GM19468 (cell line): ENCODE measurements around the gene ELK4.

ENCODE experiments used
- ATAC-seq: cut with Tn5 transposase; IDR thresholded peaks from one replicate; pipeline ENCODE4 v1.9.1; 2021; ENCODE audit warnings: mild to moderate bottlenecking, moderate library complexity, moderate number of reproducible peaks; ENCODE audit not compliant: unreplicated experiment; ENCODE audit errors: extremely low read depth

Gene ELK4

GRCh38 chr1:205598841-205599668, 32.8 kb downstream of the ELK4 start:
- no peak for ATAC-seq

DNA sequence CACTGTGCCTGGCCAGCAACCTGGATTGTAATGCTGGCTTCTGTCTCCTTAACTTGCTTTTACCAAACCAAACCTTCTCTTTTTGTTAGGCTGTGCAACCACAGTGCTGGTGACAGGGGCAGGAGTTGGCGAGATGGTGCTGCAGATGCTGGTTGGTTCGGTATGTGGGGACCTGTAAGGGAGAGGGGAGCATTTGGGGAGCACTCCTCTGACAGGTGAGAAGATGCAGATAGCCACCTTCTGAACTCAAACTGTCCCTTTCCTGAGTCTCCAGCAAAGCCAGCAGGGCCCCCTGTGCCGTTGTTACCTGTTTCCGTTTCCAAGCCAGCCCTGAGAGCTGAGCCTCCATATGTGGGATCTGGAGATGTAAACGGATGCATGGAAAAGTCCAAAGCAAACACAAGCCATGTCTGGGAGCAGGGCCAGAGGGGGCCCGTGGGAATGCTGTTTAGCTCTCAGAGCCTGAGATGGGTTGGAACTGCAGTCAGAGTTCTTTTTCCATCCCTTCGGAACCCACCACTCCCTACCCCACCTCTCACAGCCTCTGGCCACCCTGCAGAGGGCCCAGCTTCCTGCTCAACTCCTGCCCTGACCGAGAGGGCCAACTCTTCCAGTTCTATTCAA, 34.0 kb downstream of the ELK4 start:
- no peak for ATAC-seq

DNA sequence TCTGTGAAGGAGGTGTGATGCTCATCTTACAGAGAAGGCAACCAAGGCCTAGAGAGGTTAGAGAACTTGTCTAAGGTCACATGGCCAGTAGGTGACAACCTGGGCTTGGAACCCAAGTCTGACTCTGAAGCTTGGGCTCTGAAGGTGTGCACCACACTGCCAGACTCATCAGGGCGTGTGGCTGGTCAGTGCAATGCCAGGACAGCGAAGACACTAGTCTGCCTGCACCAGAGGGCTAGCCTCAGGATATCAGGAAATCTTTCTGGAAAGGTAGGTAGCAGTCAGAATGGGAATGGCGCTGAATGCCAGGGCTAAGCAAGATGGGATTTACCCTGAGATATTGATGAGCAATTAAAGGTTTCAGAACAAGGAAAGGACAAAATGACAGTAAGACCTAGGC, 34.9 kb downstream of the ELK4 start:
- no peak for ATAC-seq

GRCh38 chr1:205595861-205596260, 36.0 kb downstream of the ELK4 start:
- ATAC-seq, result no peak

DNA sequence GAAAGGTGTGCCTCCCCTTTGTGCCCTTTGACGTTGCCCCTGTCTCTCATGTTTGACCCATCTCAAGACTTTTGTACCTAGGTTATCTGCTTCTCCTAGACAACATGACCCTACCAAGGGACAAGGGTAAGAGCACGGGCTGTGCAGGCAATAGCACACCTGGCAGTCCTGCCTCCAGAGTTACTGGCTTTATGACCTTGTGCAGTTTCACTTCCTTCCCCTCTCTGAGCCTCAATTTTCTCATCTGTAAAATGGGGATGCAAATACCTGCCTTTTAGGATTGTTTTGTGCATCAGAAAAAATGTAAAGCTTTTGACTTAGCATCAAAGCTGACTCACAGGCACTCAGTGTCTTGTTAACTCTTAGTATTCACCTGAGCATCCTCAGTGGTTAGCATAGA, 36.4 kb downstream of the ELK4 start:
- ATAC-seq, result no peak

DNA sequence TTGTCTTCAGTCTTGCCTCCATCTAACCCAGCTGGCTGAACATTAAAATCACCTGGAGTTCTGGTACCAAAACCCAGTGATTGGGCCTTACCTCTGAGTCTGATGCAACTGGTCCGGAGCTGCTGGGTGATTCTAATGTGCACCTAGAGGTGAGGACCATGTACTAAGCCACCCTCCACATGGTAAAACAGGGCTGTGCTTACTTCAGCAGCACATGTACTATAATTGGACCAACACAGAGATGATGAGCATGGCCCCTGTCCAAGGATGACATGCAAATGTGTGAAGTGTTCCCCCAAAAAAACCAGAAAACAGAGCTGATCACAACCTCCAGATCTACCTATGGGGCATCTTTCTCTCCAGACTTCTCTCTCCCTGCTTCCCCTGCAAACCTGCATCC, 37.0 kb downstream of the ELK4 start:
- no peak for ATAC-seq

DNA sequence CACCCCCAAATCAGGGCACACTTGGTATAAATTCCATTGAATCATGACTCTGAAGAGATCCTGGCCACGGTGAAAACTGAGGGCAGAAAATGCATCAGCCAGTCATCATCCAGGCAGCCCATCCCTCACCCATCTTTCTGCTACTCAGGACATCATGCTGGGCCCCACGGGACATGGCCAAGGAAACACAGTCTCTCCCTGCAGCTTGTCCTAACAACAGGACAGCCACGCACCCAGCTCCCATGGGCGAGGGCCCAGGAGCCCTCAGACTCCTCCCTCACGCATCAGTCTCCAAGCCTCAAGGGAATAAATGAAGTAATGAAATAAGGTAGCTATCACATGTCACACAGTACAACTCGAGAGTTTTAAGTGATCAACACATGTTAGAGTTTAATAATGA, 37.8 kb downstream of the ELK4 start:
- no peak for ATAC-seq

- ATAC-seq, result no peak
Observed at GRCh38 chr1:205593532-205593931, 38.3 kb downstream of the ELK4 start.

GRCh38 chr1:205592443-205593003, 39.3 kb downstream of the ELK4 start:
- no peak for ATAC-seq

DNA sequence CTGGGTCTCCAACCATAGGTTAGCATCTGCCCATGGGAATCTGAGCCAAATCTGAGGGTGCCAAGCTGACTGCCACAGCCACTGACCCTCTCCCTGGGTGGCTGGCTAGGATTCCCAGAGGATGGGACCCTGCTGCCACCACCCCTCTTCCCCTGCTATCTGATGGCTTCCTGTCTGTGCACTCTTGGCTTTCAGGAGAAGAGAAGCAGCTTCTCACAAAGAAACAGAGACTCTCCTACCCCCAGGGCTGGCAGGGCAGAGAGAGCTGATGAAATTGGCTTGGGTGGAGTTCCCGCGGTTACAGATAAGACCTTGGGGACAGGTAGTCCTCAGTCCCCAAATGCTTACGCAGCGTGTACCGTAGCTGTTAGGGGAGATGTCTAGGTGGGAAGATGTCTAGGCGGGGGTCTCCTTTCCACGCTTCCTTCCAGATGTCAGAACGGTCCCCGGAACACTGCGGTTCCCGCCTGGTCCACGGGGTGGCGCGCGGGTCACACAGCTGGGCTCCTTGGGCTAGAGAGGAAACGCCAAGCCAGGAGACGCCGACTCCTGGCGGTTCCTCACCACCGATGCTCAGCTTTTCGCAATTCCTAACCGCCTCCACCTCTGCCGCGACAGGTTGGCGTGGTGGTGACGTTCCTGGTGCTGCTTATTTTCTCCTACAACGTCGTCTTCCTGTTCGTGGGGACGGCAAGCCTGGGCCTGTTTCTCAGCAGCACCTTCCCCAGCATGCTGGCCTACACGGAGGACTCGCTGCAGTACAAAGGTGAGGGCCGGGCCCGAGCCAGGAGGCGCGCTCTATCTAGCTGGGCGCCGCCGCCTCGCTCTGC, 40.1 kb downstream of the ELK4 start:
- no peak for ATAC-seq

DNA sequence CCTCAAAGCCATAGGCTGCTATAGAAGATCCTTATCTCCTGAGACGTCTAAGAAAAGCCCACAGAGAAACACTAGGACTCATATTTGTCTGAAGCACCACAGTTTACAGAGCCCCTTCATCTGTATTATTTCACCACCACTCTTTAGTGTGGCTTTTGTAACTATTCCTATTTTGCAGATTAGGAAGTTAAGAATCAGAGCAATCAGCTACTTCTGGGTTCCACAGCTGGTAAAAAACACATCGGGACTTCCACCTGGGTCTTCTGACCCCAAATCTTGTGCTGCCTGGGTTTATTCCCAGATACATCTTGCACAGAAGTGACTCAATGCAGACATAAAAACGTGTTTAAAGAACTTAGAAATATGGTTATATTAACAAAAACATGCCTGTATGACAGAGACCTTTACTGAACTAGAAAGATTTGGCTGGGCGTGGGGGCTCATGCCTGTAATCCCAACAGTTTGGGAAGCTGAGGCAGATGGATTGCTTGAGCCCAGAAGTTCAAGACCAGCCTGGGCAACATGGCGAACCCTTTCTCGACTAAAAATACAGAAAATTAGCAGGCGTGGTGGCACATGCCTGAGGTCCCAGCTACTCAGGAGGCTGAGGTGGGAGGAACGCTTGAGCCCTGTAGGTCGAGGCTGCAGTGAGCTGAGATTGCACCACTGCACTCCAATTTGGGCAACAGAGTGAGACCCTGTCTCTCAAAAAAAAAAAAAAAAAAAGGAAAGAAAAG, 40.9 kb downstream of the ELK4 start:
- ATAC-seq, result no peak

DNA sequence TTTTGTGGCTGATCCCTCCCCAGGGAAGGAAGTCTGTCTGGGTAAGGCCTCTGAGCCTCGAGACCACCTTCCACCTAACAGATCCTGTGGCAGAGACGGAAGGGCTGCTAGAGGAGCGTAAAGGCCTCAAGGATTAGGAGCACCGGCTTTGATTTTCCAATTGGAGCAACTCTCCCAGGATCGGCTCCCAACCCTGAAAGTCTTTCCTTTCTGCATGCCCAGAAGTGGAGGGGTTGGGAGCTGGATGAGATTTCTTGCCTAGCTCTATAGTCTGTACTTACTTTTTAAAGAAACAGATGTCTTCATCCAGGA, 41.4 kb downstream of the ELK4 start:
- no peak for ATAC-seq

DNA sequence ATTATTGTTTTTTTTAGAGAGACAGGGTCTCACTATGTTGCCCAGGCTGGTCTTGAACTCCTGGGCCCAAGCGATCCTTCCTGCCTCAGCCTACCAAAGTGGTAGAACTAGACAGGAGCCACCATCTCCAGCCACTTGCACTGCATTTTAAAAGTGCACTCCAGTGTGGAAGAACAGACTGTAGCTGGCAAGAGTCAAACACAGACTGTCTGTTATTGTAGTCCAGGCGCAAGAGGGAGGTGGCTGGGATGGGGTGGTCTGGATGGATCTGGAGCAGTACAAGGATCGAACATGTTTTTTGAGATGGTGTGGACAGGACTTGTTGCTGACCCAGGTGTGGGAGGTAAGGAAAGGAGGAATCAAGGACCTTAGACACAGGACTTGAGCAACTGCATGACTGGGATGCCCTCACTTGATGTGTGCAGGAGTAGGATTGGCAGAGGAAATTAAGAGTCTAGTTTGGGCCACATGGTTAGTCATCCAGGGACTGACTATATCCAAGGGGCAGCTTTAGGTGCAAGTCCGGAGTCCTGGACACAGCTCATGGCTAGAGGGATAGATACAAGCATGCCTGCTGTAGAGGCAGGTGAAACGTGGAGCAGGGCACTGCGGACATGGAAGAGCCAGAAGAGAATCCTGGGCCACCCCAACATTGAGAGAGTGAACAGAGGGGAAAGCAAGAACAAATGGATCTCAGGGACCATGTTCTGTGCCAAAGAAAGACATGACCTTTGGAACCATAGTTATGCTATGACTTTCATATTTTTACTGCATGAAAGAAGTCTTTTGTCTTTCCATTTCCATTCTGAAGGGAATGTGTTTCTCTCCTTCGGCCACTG, 42.0 kb downstream of the ELK4 start:
- no peak for ATAC-seq

DNA sequence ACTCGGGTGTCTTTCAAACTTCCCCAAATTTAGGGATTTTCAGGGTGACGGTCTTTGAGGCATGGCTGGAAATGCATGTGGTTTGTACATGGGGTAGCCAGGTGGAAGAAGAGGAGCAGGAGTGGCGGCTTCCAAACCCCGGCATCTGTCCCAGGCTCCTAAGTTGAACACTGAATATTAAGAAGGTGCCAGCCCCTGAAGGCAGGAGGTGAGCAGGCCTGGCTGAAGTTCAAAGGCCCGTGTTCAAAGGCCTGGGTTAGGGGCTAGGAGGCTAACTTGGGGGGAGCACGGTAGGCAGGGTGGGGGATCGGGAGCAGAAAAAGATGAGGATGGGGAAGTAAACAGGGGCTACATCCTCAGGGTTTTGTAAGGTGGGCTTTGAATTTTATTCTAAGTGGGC, 42.8 kb downstream of the ELK4 start:
- ATAC-seq, result no peak

- ATAC-seq, result no peak
Observed at GRCh38 chr1:205588636-205589035, 43.2 kb downstream of the ELK4 start.

DNA sequence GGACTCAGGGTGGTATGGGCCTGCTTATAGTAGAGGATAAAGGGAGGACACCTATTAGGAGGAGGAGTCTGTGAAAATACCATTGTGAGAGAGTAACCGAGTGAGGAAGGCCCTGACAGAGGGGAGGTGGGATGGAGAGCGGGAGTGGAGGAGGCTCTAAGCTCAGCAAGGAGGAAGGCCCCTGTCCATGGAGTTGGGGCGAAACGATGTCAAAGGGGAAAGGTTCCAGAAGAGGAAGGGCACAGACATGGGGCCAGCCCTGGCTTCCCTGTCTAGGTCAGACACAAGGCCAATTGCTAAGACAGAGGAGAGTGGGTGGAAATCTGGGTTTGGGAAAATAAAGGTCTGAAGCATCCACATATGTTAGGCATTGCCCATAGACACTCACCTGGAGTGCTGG, 44.2 kb downstream of the ELK4 start:
- ATAC-seq, result no peak

- no peak for ATAC-seq
Observed at GRCh38 chr1:205585835-205586785, 45.7 kb downstream of the ELK4 start.

DNA sequence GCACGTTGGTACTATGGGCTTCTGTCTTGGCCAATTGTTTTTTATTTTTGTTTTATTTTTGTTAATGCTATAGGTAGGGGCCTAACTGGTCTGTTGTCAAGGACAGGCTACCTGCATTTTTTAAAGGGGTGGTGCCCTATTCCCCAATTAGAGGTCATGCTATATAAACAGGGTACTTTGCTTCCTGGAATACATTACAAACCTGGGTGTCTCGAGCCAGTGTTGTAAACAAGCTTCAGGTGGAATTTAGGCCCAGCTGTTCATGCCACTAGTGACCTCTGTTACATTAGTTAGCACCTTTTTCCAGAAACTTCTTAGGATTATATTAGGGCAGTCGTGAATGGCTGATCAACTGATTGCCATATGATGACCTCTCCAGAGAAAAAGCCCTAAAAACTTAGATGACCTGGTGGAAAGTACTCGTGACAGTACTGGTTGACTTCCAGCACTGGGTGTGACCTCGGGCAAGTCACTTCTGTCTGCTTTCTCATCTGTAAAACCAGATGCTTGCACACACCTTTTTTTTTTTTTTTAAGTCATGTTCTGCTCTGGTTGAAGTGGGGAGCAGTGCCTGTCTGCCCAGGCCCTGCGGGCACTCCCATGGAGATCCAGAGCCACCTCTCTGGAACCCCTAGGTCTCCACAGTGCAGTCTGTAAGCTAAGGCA, 46.5 kb downstream of the ELK4 start:
- ATAC-seq, result no peak
